ENCODE data around the gene MIS18BP1.
"Not testable (repeated sequence)": the region's sequence is repeated elsewhere in the genome, so short reads cannot be mapped to it uniquely, and the experiment has no call there.

DNA sequence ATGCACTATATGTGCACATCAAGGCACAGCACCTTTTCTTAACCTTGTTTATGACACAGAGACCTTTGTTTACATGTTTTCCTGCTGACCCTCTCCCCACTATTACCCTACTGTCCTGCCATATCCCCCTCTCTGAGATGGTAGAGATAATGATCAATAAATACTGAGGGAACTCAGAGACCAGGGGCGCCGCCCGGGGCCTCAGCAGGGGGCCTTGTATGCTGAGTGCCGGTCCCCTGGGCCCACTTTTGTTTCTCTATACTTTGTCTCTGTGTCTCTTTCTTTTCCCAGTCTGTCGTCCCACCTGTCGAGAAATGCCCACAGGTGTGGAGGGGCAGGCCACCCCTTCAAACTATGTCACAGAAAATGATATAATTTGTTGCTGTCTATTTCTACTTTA, 38.7 kb downstream of the MIS18BP1 start:
- TF ChIP-seq, protein P1, sequence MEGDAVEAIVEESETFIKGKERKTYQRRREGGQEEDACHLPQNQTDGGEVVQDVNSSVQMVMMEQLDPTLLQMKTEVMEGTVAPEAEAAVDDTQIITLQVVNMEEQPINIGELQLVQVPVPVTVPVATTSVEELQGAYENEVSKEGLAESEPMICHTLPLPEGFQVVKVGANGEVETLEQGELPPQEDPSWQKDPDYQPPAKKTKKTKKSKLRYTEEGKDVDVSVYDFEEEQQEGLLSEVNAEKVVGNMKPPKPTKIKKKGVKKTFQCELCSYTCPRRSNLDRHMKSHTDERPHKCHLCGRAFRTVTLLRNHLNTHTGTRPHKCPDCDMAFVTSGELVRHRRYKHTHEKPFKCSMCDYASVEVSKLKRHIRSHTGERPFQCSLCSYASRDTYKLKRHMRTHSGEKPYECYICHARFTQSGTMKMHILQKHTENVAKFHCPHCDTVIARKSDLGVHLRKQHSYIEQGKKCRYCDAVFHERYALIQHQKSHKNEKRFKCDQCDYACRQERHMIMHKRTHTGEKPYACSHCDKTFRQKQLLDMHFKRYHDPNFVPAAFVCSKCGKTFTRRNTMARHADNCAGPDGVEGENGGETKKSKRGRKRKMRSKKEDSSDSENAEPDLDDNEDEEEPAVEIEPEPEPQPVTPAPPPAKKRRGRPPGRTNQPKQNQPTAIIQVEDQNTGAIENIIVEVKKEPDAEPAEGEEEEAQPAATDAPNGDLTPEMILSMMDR (IDR thresholded peaks at IDR 0.05 in 4 of 5, conservative IDR thresholded peaks at IDR 0.05 in 1 of 5): not testable (repeated sequence)
- TF ChIP-seq POLR2A (IDR thresholded peaks at IDR 0.05): not testable (repeated sequence)

Measured in gastrocnemius medialis (tissue), 4 donors.